Kidney capillary endothelial cell (primary cell): ENCODE results near the gene NAPEPLD.
"Not testable (repeated sequence)": the region's sequence is repeated elsewhere in the genome, so short reads cannot be mapped to it uniquely, and the experiment has no call there.

Experiments used
- DNase-seq: peaks from one replicate; pipeline ENCODE4 v3.0.0-alpha.2; 2018; ENCODE audit warnings: low spot score

NAPEPLD gene

DNA sequence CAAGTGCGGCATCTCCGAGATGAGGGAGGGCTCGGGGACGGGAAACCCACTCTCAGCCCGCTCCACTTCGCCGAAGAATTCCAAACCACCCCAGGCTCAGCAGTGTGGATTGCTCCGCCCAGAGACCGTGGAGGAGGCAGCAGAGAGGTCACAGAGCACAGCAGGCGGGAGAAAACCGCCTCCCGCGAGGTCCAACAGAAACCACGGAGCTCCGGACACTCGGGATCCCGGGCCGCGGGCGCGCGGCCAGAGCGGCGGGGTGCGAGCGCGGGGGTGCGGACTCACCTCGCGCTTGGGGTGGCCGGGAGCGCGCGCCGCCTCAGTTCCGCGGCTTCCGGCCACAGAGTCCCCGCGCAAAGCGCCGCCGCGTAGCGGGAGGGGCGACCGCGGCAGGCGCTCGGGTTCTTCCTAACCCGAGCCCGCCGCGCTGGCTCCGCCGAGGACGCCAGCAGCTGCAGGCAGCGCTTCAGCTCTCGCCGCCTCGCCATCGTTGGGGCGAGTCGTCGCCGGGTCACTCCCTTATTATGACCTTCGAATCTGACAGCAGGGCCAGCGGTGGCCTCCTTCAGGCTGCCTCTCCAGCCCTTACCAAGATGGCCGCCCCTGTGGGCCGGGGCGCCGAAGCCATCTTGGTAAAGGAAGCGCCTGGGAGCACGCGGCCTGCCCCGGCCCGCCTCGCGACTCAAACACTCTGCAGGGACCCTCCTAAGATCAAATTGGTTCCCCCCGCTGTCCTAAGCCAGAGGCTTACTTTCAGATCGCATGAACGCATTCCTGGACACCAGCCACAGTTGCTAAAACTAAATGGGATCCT lies at the start of gene NAPEPLD:
Gene NAPEPLD (minus strand): TSS at position 106 of the 814 bp plus-strand sequence. CDS start 20,323 bp downstream, outside the sequence.
- DNase-seq = peak; percentile 81

DNA sequence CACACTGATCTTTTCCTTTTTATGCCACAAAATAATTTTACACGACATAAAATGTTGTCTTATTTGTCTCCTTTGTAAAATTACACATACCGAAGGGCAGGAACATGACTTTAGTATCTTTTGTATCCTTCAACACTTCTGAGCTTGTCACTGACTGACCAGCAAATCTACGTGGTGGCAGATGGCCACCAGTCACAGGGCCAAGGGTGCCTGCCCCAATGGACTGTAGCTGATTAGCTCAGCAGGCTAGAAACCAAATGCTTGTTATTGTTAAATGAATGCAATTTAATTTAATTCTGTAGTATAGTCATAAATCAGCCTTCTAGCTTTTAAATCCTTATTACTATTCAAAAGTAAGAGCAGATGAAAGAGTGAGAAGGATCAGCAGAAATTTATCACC lies 49.2 kb upstream of the NAPEPLD start:
- not testable (repeated sequence) for DNase-seq

DNA sequence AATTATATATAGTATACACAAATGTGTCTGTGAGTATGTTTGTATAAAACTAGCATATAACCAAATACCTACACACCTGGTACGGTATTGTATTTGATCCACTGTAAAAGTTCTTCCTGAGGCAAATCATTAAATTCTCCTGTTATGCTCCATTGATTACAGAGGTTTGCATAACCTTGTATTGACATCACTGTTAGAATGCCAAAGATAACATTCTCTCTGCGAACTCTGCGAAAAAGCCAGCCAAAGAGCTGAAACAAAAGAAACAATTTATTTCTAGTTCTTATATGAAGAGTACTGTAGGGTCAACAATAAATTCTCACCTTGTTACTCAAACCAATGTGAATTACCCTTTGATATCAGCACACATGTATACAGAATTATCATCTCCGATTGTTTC lies 46.5 kb upstream of the NAPEPLD start:
- not testable (repeated sequence) for DNase-seq

DNA sequence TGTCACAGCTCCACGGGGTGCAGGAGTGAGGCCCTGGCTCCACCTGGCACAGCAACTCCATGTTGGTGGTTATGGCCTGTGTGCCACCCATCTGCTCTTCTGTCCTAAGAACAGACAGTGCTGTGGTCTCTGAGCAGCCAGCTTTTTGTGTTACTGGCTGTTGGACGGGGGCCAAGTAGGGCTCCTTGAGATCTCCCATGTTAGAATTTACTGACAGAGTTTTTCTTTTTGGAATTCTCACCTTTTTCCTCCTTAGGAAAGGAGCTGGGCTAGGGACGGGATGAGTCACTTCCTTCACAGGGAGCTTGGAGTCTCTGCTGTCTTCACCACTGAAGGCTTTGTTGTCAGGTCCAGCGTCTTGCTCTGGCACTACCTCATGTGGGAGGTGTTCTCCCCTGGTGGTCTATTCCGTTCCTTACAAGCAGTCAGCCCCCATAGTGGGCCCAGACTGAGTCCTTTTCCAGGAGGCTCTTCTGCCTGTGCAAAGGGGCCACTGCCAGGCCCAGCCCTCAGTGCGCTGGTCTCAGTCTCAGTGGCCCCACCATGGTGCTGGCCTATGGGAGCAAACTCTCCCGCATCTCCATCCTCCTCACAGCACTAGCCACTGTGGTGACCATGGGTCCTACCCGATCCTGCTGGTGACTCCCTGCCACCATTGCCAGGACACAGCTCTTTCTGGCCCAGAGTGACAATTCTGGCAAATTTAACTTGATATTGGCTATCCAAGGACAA lies 23.7 kb upstream of the NAPEPLD start:
- DNase-seq = not testable (repeated sequence)

DNA sequence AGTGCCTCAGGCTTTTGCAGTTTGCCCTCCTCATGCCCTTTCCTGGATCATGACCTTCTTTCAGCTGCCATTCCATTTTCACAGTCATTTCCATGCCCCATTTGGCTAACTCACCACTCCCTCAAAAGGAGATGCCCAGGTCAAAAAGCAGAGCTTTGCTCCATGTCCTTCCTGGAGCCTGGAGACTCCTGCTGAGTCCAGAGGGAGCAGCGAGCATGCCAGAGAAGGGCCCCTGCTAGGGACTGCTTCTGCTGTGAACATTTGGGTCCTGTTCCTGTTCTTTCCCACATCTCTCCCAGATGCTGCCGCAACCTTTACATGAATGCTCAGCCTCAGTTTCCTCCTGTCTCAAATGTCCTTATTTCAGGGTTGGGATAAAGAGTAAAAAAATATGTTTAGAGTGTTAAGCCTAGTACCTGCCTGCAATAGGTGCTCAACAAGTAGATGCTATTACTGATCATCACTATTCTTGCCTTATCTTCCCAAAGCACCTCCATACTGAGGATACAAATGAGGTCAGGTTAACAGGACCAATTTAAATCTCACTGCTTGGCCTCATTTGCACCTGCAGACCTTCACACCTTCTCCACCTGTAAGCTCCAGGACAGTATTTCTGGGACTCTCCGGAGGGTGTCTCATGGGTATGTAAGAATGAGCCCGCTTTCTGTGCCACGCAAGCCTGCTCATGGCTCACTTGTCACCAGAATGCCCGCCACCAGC lies 23.0 kb upstream of the NAPEPLD start:
- DNase-seq = not testable (repeated sequence)

DNA sequence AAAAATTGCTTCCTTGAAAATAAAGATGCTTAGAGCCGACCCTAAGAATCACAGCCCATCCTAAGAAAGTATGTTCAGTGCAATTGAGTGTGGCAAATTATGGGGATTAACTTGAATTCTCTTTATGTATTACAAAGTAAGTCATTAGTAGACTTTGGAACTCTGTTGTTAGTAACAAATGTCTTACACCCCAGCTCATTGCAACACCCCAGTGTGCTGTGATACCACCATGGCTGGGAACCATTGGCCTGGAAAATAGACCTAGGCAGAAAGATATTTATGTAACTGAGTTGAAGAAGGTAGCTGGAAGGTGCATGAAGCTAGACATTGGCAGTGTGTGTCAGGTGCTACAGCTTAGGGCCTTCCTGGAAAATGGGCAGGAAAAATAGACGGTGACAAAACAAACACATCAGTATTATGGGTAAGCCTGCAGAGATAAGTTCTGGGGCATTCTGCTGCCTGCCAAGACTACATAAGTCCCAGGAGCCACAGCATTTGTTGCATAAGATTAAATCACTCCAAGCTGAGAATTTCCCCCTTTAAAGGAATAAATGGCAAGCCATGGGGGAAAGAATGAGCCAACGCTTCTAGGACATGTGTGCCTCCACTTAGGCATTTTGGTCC lies 18.1 kb upstream of the NAPEPLD start:
- DNase-seq = not testable (repeated sequence)

DNA sequence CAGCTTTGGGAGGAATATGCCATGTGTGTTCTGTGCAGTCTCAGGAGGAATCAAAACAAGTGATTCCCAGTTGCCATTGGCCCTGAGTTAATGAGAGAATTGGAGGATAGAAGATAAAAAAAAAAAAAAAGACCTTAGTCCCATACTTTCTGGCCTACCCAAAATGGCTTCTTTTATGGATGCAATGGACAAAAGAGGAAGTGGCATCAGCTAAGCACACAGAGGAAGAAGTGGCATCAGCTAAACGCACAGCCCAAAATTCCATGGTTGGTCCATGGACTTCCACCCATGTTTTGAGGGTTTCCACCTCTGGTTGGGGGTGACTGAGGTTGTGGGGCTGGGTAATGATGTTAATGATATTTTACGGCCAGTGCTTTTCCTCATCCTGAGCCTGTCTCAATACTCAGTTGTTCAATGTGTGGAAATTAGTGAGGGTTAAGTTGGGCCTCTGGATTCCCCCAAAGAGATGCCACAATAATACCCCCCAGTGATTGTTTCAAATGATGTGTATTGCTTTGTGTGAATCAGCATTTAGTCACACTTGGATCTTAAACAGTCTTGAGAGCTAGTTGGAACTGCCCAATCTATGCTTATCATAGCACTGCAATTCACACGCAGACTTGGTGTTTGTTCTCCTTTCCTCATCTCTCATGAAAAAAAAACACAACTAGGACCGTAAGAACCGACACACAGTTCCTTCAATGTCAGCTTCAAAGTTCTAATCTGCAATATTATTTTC lies 14.4 kb upstream of the NAPEPLD start:
- DNase-seq = not testable (repeated sequence)

DNA sequence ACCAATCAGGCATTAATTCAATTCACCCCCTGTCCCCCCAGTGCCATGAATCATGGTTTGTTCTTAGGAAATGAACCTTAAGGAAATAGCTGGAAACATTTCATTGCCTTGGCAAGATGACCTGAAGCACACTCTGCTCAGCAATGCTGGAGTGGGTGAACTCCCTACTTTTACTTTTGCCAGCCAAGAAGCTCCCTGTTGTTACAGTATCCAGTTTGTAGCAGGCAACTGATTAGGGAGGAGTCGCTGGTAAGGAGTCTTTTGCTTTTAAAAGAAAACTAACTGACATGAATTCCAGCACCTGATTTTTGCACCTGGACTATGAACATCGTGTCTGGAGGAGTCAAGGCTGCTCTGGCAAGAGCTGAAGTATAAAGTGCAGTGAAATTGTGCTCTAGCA lies 13.7 kb upstream of the NAPEPLD start:
- DNase-seq = not testable (repeated sequence)

DNA sequence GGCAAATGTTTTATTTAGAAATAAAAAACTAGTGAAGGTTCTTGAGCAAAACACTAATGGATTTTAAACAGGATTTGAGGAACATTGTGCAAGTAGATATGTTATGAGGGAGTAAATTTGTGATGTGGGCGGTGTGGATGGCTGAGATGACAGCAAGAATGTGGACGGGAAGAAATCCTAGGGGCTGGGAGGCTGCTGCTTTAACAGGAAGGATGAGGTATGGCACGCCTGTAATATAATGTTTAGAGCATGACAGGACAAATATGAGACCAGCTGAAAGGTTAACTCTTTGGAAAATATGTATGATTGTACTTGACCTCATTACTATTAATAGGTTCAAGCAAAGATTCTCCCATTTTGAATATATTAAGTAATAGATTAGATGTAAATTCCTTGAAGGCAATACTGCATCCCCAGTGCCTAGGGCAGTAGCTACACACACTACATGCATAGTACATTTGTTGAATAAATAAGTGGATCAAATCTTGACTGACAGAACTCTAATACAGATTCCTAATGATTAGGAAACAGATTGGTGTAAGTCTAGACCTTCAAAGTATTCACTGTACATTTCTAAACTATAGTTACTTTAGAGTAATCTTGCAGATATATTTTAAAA lies 13.2 kb upstream of the NAPEPLD start:
- DNase-seq = not testable (repeated sequence)

DNA sequence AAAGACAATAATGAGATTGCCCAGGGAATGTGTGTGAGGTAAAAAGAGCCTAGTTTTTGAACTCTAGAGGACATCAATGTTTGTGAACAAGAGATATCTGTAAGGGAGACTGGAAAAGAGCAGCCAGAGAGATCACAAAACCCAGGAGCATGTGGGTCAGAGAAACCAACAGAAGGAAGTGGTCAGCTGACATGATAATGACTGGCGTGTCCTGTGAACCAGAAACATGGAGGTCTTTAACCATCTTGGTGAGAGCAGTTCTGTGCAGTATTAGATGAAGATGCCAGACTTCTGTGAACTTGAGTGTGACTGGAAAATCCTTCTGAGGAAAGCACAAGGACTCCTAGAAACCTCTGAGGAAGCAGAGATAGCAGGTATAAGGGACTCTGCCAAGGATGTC lies 10.2 kb upstream of the NAPEPLD start:
- not testable (repeated sequence) for DNase-seq

DNA sequence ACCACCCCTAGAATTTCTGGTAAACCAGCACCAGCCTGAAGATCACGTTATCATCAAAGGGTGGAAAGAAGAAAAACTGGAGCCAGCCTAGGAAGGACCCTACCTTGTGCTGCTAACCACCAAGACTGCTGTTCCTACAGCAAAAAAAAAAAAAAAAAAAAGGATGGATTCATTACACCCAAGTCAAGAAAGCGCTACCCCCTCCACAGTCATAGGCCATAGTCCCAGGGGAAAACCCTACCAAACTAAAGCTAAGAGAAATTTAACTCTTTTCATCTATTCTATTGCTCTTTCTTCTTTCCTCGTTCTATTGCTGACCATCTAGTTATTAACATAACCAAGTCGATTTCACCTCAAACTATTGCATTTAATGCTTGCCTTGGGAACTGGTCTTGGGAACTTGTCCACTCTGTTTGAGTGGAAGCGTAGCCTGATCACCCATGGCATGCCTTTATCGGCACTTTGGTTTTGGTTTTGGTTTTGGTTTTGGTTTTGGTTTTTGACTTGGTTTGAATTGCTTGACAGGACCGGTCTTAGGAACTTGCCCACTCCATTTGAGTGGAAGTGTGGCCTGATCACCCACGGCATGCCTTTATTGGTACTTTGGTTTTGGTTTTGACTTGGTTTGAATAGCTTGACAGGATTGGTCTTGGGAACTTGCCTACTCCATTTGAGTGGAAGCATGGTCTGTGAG lies 6.6 kb upstream of the NAPEPLD start:
- DNase-seq = not testable (repeated sequence)

DNA sequence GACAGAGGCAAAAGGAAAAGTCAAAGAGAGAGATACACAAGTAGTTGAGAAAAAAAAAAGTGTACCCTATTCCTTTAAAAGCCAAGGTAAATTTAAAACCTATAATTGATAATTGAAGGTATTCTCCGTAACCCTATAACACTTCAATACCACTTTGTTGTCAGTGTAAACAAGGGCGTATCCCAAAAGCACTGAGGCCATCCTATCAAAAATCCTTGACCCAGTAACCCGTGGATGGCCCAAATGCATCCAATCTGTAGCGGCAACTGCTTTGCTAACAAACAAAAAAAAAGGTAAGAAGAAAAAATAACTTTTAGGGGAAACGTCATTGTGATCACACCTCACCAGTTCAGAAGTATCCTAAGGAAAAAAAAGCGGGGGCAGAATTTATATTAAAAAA lies 5.1 kb upstream of the NAPEPLD start:
- no peak for DNase-seq

DNA sequence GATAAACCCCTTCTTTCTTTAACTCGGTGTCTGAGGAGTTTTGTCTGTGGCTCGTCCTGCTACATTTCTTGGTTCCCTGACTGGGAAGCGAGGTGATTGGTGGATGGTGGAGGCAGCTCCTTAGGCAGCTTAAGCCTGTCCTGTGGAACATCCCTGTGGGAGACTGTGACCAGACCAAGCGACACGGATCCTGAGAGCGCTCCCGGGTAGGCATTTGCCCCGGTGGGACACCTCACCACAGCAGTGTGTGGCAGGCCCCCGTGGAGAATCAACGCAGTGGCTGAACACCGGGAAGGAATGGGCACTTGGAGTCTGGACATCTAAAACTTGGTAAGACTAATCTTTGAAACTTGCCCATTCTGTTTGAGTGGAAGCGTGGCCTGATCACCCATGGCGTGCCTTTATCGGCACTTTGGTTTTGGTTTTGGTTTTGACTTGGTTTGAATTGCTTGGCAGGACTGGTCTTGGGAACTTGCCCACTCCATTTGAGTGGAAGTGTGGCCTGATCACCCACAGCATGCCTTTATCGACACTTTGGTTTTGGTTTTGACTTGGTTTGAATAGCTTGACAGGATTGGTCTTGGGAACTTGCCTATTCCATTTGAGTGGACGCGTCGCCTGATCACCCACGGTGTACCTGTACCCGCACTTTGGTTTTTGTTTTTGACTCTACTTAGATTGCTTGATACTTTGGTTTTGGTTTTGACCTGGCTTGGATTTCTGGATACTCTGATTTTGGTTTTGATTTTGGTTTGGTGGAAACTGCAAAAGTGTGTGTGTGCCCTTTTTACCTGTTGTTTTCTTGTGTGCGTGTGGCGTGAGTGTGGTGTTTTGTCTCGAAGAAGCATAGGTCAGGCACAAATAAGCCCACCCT lies 4.1 kb upstream of the NAPEPLD start:
- not testable (repeated sequence) for DNase-seq

DNA sequence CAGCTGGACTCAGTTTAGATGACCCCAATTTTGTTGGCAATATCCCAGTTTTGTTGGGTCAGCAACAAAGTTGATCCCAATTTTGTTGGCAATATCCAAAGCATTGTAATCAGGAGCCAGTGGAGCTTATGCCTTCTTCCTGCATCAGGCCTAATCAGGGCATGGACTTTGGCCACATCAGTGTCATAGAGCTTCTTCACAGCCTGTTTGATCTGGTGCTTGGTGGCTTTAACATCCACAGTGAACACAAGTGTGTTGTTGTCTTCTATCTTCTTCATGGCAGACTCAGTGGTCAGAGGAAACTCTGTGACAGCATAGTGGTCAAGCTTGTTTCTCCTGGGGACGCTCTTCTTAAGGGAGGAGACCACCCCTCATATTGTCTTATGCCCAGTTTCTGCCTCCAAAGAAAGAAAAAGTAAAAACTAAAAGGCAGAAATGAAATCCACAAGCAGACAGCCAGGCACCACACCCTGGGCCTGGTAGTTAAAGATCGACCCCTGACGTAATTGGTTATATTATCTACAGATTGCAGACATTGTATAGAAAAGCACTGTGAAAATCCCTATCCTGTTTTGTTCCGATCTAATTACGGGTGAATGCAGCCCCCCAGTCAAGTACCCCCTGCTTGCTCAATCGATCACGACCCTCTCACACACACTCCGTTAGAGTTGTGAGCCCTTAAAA lies 3.2 kb upstream of the NAPEPLD start:
- DNase-seq = not testable (repeated sequence)

DNA sequence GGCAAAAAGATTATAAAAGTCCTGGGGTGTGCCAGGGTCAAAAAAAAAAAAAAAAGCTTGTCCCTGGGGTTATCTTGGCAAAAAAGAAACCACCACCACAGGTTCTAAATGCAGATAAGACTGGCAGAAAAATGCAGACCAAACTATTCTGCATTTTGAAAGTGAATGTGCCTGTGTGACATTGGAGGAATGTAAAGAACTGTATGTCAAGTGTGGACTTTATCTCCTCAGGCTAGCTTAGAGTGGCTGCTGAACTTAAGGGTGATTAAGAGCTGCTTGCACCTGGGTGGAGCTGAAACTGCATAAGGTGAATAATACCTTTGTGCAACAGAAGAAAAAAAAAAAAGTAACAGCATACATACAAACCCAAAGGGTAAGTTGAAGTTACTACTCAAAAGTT lies 1.3 kb upstream of the NAPEPLD start:
- DNase-seq = no peak

DNA sequence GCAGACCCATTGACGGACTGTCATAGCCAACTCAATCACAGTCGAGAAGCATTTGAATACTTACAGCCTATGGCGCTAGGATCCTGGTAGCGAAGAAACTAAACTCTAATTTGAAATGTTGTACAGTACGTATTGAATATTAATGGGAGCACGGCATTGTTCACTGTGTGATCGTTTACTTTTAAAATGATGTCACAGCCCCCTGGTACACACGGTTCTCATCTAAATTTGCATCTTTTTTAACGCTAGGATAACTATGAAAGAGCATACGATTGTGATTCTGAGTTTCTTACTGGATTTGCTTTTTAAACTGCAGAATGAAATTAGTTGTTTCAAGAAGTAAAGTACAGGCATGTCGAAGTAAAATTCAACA lies 895 bp upstream of the NAPEPLD start:
- DNase-seq = no peak

DNA sequence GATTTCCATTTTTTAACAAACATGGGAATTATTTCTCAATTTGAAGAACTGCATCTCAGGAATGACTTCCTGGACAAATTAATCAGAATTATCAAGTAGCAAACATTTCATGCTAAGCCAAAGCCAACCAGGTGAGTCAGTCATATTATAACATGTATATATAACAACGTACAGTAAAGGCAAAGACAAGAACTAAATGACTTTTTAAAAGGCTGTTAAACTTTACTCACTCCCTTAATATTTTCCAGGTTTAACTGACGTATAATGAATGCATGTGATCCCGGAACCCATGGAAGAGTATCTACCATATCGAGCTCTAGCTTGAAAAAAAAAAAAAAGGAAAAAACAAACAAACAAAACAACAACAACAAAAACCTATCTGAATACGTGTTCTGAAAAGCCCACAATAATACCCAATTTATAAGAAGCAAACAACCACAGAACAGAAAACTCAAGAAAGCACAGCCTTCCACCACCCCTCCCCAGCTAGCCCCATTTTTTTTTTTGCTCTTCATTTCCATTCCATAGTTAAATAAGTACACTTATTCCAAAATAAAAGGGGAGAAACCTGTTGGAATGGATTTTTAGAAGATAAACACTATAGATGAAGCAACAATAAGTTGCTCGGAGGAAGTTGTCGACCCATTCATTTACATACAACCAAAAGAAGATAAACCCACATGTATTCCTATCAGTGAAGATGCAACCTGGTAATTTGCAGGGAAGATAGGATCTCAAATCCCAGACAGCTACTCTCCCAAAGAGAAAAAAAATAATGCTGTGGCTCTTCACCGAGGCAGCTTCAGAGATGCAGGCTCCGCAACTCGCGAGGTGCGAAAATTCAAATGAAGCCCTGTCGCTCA lies 537 bp downstream of the NAPEPLD start:
- DNase-seq = no peak

DNA sequence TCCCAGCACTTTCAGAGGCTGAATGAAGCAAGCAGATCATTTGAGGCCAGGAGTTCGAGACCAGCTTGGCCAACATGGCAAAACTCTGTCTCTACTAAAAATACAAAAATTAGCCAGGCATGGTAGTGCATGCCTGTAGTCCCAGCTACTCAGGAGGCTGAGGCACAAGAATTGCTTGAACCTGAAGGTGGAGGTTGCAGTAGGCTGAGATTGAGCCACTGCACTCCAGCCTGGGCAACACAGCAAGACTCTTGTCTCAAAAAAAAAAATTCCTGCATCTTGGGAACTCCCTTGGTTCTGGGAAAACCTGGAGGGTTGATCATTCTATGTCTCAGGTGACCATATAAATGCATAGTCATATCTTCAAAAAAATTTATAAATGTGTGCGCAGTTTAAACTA lies 4.1 kb downstream of the NAPEPLD start:
- not testable (repeated sequence) for DNase-seq
